Endothelial cell of umbilical vein (primary cell): ENCODE data around the gene FOXO6. TPM values are rescaled to one million over a fixed set of nuclear protein-coding genes. Genes with fewer than 3 reads are reported as not detected.

Experiments used
- BruUV-seq: library from RNA; stranded (reverse); fragments of 400-500 nt; replicated peaks from 2 replicates; lab custom pipeline; 2021; lab: Mats Ljungman, UMichigan
- CTCF ChIA-PET: fragments of 300-600, 350-600 bp; sonication (Branson Sonifier 250); formaldehyde crosslinking; loops from one replicate; lab custom pipeline; 2021; ENCODE audit warnings: antibody characterized with exemption, inconsistent platforms; lab: Charles Lee
- POLR2A ChIA-PET: fragments of 300-600, 350-600 bp; sonication (Branson Sonifier 250); formaldehyde crosslinking; loops from one replicate; lab custom pipeline; 2021; ENCODE audit warnings: antibody characterized with exemption, inconsistent platforms; lab: Charles Lee
- DNase-seq: peaks from one replicate; pipeline ENCODE4 v3.0.0-alpha.2; 2011; ENCODE audit warnings: low read depth, low spot score
- FAIRE-seq: peaks from 2 replicates; lab custom pipeline; 2011; peaks lifted over from hg19 to GRCh38; lab: Jason Lieb, UNC
- H2AFZ ChIP-seq: 2 replicates; pipeline ENCODE4 v1.6.0; 2012; ENCODE audit warnings: low read depth, low read length, control low read depth, inconsistent platforms
- H3K27ac ChIP-seq: 2 replicates; pipeline ENCODE4 v1.5.1; 2011; ENCODE audit warnings: low read depth, mild to moderate bottlenecking, control low read depth, low read length, moderate library complexity; ENCODE audit not compliant: insufficient read depth
- H3K27me3 ChIP-seq, 2 experiments: 2 replicates each; pipeline versions ENCODE4 v1.6.0 to v1.6.1; 2011; ENCODE audit warnings: low read length in 2 of 2, mixed read lengths in 1 of 2; ENCODE audit not compliant: control insufficient read depth in 2 of 2, insufficient read depth in 2 of 2
- H3K36me3 ChIP-seq, 2 experiments: 2 replicates in 1 of 2; 3 replicates in 1 of 2; pipeline ENCODE4 v1.5.1; 2011; ENCODE audit warnings: low read length in 2 of 2, mild to moderate bottlenecking in 1 of 2, moderate library complexity in 1 of 2; ENCODE audit not compliant: control insufficient read depth in 2 of 2, insufficient read depth in 2 of 2; ENCODE audit errors: extremely low read depth in 1 of 2
- H3K4me1 ChIP-seq: 3 replicates; pipeline ENCODE4 v1.5.1; 2011; ENCODE audit warnings: mild to moderate bottlenecking, low read length; ENCODE audit not compliant: control insufficient read depth, insufficient read depth; ENCODE audit errors: extremely low read depth
- H3K4me2 ChIP-seq: 2 replicates; pipeline ENCODE4 v1.6.1; 2011; ENCODE audit warnings: low read length, control low read depth, mixed read lengths; ENCODE audit not compliant: insufficient read depth
- H3K4me3 ChIP-seq, 3 experiments: fragments of 200-600 bp in 1 of 3; sonication (generic), shearing (Covaris generic) in 1 of 3; replicated peaks in 1 of 3; 2 replicates each; pipeline ENCODE4 v1.5.1; 2011 to 2016; ENCODE audit warnings: control low read depth in 3 of 3, low read length in 3 of 3, mild to moderate bottlenecking in 2 of 3, inconsistent platforms in 1 of 3, low read depth in 1 of 3, moderate library complexity in 1 of 3; ENCODE audit not compliant: insufficient read depth in 1 of 3
- H3K79me2 ChIP-seq: 2 replicates; pipeline ENCODE4 v1.6.0; 2012; ENCODE audit warnings: low read length, inconsistent platforms; ENCODE audit not compliant: control insufficient read depth, insufficient read depth
- H3K9ac ChIP-seq: replicated peaks from 2 replicates; pipeline ENCODE3; 2011; ENCODE audit warnings: low read length, control low read depth; ENCODE audit not compliant: insufficient read depth; ENCODE audit errors: extremely low read depth
- H3K9me1 ChIP-seq: replicated peaks from 3 replicates; pipeline ENCODE4 v1.6.0; 2011; ENCODE audit warnings: mild to moderate bottlenecking, low read length; ENCODE audit not compliant: control insufficient read depth, insufficient read depth; ENCODE audit errors: extremely low read depth
- H3K9me3 ChIP-seq: replicated peaks from 2 replicates; pipeline ENCODE4 v1.5.1; 2012; ENCODE audit warnings: low read length, inconsistent platforms; ENCODE audit not compliant: control insufficient read depth, insufficient read depth
- H4K20me1 ChIP-seq: replicated peaks from 2 replicates; pipeline ENCODE3; 2011; ENCODE audit warnings: mild to moderate bottlenecking, low read length; ENCODE audit not compliant: control insufficient read depth, insufficient read depth; ENCODE audit errors: extremely low read depth
- EZH2 ChIP-seq: IDR thresholded peaks from 2 replicates; pipeline ENCODE4 v1.6.1; 2012; ENCODE audit warnings: borderline replicate concordance, low read depth, mild to moderate bottlenecking, moderate library complexity, low read length, inconsistent platforms; ENCODE audit not compliant: severe bottlenecking
- FOS ChIP-seq: IDR thresholded peaks from 2 replicates; pipeline ENCODE4 v1.6.1; 2011; ENCODE audit warnings: mild to moderate bottlenecking, low read length, moderate library complexity, borderline replicate concordance; ENCODE audit not compliant: insufficient read depth
- GATA2 ChIP-seq: IDR thresholded peaks from 2 replicates; pipeline ENCODE4 v1.7.0; 2011; ENCODE audit warnings: low read depth, mild to moderate bottlenecking, moderate library complexity, mixed read lengths, low read length; ENCODE audit not compliant: insufficient read length, insufficient read depth
- JUN ChIP-seq: IDR thresholded peaks from 2 replicates; pipeline ENCODE4 v1.6.1; 2011; ENCODE audit warnings: borderline replicate concordance, low read depth; ENCODE audit not compliant: insufficient read length, insufficient read depth
- MYC ChIP-seq: IDR thresholded peaks from one replicate; pipeline ENCODE4 v1.6.1; 2011; ENCODE audit warnings: mild to moderate bottlenecking, low read depth, low read length
- POLR2A ChIP-seq: IDR thresholded peaks from 2 replicates; pipeline ENCODE4 v1.6.1; 2012; ENCODE audit warnings: low read depth, mild to moderate bottlenecking, control low read depth, low read length
- POLR2AphosphoS5 ChIP-seq: IDR thresholded peaks from 2 replicates; pipeline ENCODE4 v1.6.1; 2012; ENCODE audit warnings: low read depth, mild to moderate bottlenecking, control low read depth, low read length, moderate library complexity; ENCODE audit not compliant: insufficient read depth
- dilution Hi-C: fragments of 300-500 bp; cut with MboI; formaldehyde crosslinking; loops from one replicate; pipeline ENCODE4 v1.15.0; 2019; ENCODE audit warnings: low sequenced_read_pairs; ENCODE audit not compliant: extremely low pct_ligation_motif_present
- intact Hi-C: fragments of 100-400 bp; cut with micrococcal nuclease; formaldehyde crosslinking; loops from one replicate; pipeline ENCODE4 v1.10.0; 2022
- polyA plus RNA-seq, 4 experiments: library from polyadenylated mRNA; depleted of rRNA in 3 of 4; stranded (reverse) in 3 of 4; unstranded in 1 of 4; fragments of >200 nt; gene quantifications; 2 replicates each; pipeline versions ENCODE4 v1.2.1 to v1.2.3, GENCODE V29; 2011 to 2012; ENCODE audit warnings: missing spikeins in 1 of 4
- total RNA-seq: library from RNA; stranded (reverse); gene quantifications from 2 replicates; pipeline ENCODE4 v1.2.3, GENCODE V29; 2021
- TF ChIP-seq, protein P1 (sequence below): IDR thresholded peaks from 2 replicates; pipeline ENCODE4 v1.6.1; 2011; ENCODE audit not compliant: insufficient read depth, insufficient read length
- TF ChIP-seq, protein P2 (sequence below), 2 donors: IDR thresholded peaks; 1 replicate in 1 of 2; 2 replicates in 1 of 2; pipeline ENCODE4 v1.5.1; 2011; ENCODE audit warnings: low read length in 2 of 2, mild to moderate bottlenecking in 2 of 2, moderate library complexity in 2 of 2, control low read depth in 1 of 2, inconsistent platforms in 1 of 2, low read depth in 1 of 2; ENCODE audit not compliant: insufficient read depth in 1 of 2; ENCODE audit errors: extremely low read depth in 1 of 2

Gene FOXO6
- total and polyA plus RNA-seq, 2 donors (not counting 3 experiments of a cell fraction or from before 2014, with no cell fraction given), result 0.04 to 0.38 TPM

DNA sequence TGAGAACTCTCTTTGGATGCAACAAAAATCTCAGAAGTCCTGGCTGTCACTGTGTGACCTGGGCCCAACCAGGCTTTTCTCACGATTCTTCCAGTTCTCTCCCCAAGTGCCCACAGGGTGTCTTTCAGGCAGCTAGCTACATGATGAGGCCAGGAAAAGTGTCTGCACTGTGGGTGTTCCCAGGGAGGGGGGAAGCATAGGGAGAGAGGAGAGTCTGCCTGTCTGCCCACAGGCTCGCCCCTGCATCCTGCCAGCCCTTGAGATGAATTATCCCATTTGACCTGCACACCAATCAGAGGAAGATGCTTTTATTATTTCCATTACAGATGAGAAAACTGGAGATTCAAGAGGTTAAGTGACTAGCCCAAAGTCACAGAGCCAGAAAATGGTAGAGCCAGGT, 27.8 kb downstream of the FOXO6 start:
- dilution Hi-C loops (no loop called here), intact Hi-C loops (no loop called here)
- no peak overlapping the region for H3K9ac ChIP-seq
- no peak overlapping the region for H3K4me2 ChIP-seq
- ChIA-PET POLR2A (no interaction called here), CTCF (interaction anchor here (0.5 kb wide), 1 partner anchor 440 kb away, joined by 3 read pairs; no protein-coding TSS in a partner anchor)
- peaks cover 3 to 16% of the 10 kb centered on the region in 2 experiments for H3K27me3 ChIP-seq
- no peaks in the 10 kb centered on the region for H3K79me2 ChIP-seq
- H3K4me3 ChIP-seq, result no peak overlapping the region
- no peaks in the 10 kb centered on the region for H3K36me3 ChIP-seq
- DNase-seq (no peak), FAIRE-seq (no peak)
- TF ChIP-seq GATA2 (no peak), FOS (no peak), EZH2 (no peak), MYC (no peak), JUN (no peak), POLR2AphosphoS5 (no peak), POLR2A (no peak)
- TF ChIP-seq, protein P1, sequence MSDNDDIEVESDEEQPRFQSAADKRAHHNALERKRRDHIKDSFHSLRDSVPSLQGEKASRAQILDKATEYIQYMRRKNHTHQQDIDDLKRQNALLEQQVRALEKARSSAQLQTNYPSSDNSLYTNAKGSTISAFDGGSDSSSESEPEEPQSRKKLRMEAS, result no peak
- TF ChIP-seq, protein P2, sequence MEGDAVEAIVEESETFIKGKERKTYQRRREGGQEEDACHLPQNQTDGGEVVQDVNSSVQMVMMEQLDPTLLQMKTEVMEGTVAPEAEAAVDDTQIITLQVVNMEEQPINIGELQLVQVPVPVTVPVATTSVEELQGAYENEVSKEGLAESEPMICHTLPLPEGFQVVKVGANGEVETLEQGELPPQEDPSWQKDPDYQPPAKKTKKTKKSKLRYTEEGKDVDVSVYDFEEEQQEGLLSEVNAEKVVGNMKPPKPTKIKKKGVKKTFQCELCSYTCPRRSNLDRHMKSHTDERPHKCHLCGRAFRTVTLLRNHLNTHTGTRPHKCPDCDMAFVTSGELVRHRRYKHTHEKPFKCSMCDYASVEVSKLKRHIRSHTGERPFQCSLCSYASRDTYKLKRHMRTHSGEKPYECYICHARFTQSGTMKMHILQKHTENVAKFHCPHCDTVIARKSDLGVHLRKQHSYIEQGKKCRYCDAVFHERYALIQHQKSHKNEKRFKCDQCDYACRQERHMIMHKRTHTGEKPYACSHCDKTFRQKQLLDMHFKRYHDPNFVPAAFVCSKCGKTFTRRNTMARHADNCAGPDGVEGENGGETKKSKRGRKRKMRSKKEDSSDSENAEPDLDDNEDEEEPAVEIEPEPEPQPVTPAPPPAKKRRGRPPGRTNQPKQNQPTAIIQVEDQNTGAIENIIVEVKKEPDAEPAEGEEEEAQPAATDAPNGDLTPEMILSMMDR (IDR thresholded peaks at IDR 0.05; ENCODE audit: extremely low read depth in 1 of 2, insufficient read depth in 1 of 2, low read depth in 1 of 2, low read length in 2 of 2), result no peak
- no peak overlapping the region for H2AFZ ChIP-seq
- H3K4me1 ChIP-seq, result no peaks in the 10 kb centered on the region
- H3K27ac ChIP-seq, result no peak overlapping the region
- no peaks in the 10 kb centered on the region for H3K9me3 ChIP-seq
- BruUV-seq, result no TSS peak
- H4K20me1 ChIP-seq, result no peaks in the 10 kb centered on the region
- no peaks in the 10 kb centered on the region for H3K9me1 ChIP-seq
